ENCODE data around the gene GP2. TPM values are rescaled to one million over a fixed set of nuclear protein-coding genes. Genes with fewer than 3 reads are reported as not detected.

GP2 gene
- total and polyA plus RNA-seq, 2 of the 4 experiments (the other 2 are of a cell fraction), result not detected

- in situ Hi-C loops (cut with MboI; ENCODE audit: low sequenced_read_pairs), result no loop called here
Measured at GRCh38 chr16:20311548-20311947, 15.8 kb downstream of the GP2 start.

More at GRCh38 chr16:20311548-20311947, 15.8 kb downstream of the GP2 start:
- Histone ChIP-seq H3K79me1 (ENCODE audit: low read depth in 1 of 2, low read length in 2 of 2) (no peaks in the 10 kb centered on the region), H3K4me2 (ENCODE audit: low read depth, low read length) (no peak overlapping the region), H4K8ac (ENCODE audit: low read depth in 2 of 2, low read length in 2 of 2) (no peak overlapping the region), H3K18ac (ENCODE audit: low read depth, low read length) (no peak overlapping the region), H3K4me3 (ENCODE audit: insufficient read depth, low read depth, low read length) (no peak overlapping the region), H4K5ac (ENCODE audit: low read depth, low read length) (no peak overlapping the region), H3K27ac (ENCODE audit: insufficient read depth, low read length) (no peak overlapping the region), H2BK15ac (ENCODE audit: low read depth, low read length) (no peak overlapping the region), H2BK20ac (ENCODE audit: low read depth, low read length) (no peak overlapping the region), H4K20me1 (ENCODE audit: insufficient read depth, low read length) (no peaks in the 10 kb centered on the region), H2AK5ac (ENCODE audit: low read depth, low read length) (no peak overlapping the region), H2AK9ac (replicated peaks; ENCODE audit: low read depth, low read length, poor library complexity) (no peak overlapping the region), H3K4me1 (ENCODE audit: control insufficient read depth, insufficient read depth, low read length) (no peaks in the 10 kb centered on the region), H2AFZ (replicated peaks; ENCODE audit: low read length, poor library complexity) (no peak overlapping the region), H4K91ac (ENCODE audit: insufficient read depth, low read depth, low read length) (no peak overlapping the region), H3K4ac (ENCODE audit: low read depth, low read length) (no peak overlapping the region), H2BK120ac (ENCODE audit: low read depth, low read length) (no peak overlapping the region), H3K14ac (replicated peaks; ENCODE audit: low read depth, low read length) (no peak overlapping the region), H3K23ac (ENCODE audit: low read depth, low read length) (no peak overlapping the region), H2BK5ac (ENCODE audit: low read depth, low read length, poor library complexity, severe bottlenecking) (no peak overlapping the region), H3K27me3 (ENCODE audit: control insufficient read depth, insufficient read depth, low read length) (no peaks in the 10 kb centered on the region), H3K9ac (ENCODE audit: low read depth, low read length) (no peak overlapping the region), H3K9me1 (ENCODE audit: insufficient read depth, low read length) (no peaks in the 10 kb centered on the region), H3K56ac (ENCODE audit: extremely low read depth, insufficient read depth, low read length) (no peak overlapping the region), H3K9me3 (ENCODE audit: control insufficient read depth, insufficient read depth, low read length) (peaks cover 7% of the 10 kb centered on the region; the same call in 1 of the 2 replicates), H3K36me3 (ENCODE audit: control insufficient read depth, insufficient read depth, low read length) (no peaks in the 10 kb centered on the region)
- ATAC-seq (ENCODE audit: low read depth), result no peak
- DNase-seq, result no peak
- ChIA-PET CTCF (no interaction called here), POLR2A (ENCODE audit: unreplicated experiment) (no interaction called here)
- dilution Hi-C loops (cut with HindIII; ENCODE audit: low sequenced_read_pairs, unreplicated experiment), result no loop called here
- no CpG with 5 or more reads among the region's 2 CpGs for WGBS, 2 experiments (ENCODE audit: extremely low coverage in 2 of 2, insufficient read length in 1 of 2)
- intact Hi-C loops (cut with micrococcal nuclease), result no loop called here
- no TSS peak for BruUV-seq (replicated peaks)
- no peak for TF ChIP-seq MXI1 (IDR thresholded peaks at IDR 0.05; ENCODE audit: borderline replicate concordance, low read depth, low read length)
- TF ChIP-seq CEBPB (IDR thresholded peaks at IDR 0.05; ENCODE audit: low read depth, low read length), result no peak
- TF ChIP-seq USF2 (IDR thresholded peaks at IDR 0.05; ENCODE audit: low read depth, low read length), result no peak
- no peak for TF ChIP-seq POLR2A (IDR thresholded peaks at IDR 0.05; ENCODE audit: low read depth, low read length)
- no peak for TF ChIP-seq RFX5 (IDR thresholded peaks at IDR 0.05; ENCODE audit: low read depth, low read length)
- TF ChIP-seq MAZ (IDR thresholded peaks at IDR 0.05; ENCODE audit: borderline replicate concordance, low read depth, low read length), result no peak
- TF ChIP-seq FOS (IDR thresholded peaks at IDR 0.05; ENCODE audit: low read depth, low read length), result no peak
- no peak for TF ChIP-seq RAD21 (IDR thresholded peaks at IDR 0.05; ENCODE audit: low read length)
- TF ChIP-seq RCOR1 (IDR thresholded peaks at IDR 0.05; ENCODE audit: insufficient replicate concordance, low read length), result no peak
- no peak for TF ChIP-seq NFE2L2 (IDR thresholded peaks at IDR 0.05; ENCODE audit: low read depth, low read length)
- no peak for TF ChIP-seq CTCF (conservative IDR thresholded peaks at IDR 0.05; ENCODE audit: low read depth, low read length)
- TF ChIP-seq MAFK (IDR thresholded peaks at IDR 0.05; ENCODE audit: low read depth, low read length), result no peak
- no peak for TF ChIP-seq BHLHE40 (IDR thresholded peaks at IDR 0.05; ENCODE audit: low read depth, low read length)
- TF ChIP-seq ELK1 (IDR thresholded peaks at IDR 0.05; ENCODE audit: borderline replicate concordance, low read depth, low read length), result no peak
- no peak for TF ChIP-seq SMC3 (IDR thresholded peaks at IDR 0.05; ENCODE audit: low read depth, low read length)
- no peak for TF ChIP-seq CHD1 (IDR thresholded peaks at IDR 0.05; ENCODE audit: low read depth, low read length)
